ENCODE measurements around the gene IL2RA. TPM values are rescaled to one million over a fixed set of nuclear protein-coding genes. Genes with fewer than 3 reads are reported as not detected.

The IL2RA gene
- total RNA-seq, 3 donors from 2014 or later (not counting 1 experiment from before 2014, with no cell fraction given), result 3.4 to 11.2 (median 3.7) TPM

DNA sequence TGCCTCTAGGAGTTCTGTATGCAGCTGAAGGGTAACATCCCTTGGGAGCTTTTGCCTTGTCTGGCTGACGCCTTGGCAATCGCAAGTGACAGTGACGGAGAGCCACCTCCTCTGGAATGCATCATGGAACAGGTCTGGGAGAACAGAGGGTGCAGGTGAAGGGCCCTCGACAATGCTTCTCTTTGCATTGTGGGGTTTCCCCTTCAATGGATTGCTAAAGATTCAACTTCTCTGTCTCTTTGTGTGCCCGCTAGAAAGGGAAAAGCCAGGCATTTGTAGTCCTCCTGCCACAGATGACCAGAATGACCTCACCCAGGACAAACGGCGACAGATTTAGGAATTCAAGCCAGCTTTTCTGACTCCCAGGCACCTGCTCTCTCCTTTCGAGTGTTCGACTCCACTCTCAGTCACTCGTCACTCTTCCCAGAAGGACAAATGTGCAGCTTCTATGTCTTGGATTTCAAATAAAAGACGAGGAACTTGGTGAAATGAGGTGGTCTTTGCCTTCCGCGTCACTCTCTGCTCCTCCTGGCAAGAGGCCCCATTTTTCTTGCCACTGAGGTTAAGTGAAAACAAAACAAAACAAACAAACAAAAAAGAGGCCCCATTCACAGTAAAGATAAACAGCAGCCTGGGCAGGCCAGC, 26.1 kb downstream of the IL2RA start:
- Histone ChIP-seq H3K27ac (ENCODE audit: low read length) (no peak overlapping the region), H3K36me3 (ENCODE audit: control insufficient read depth, insufficient read depth, low read length) (no peaks in the 10 kb centered on the region), H3K4me1 (ENCODE audit: control insufficient read depth, insufficient read depth, low read length) (peaks cover 20% of the 10 kb centered on the region), H3K4me3 (ENCODE audit: low read length) (no peak overlapping the region), H3K27me3 (ENCODE audit: control insufficient read depth, insufficient read depth, low read length) (peaks cover 3% of the 10 kb centered on the region), H3K9me3 (ENCODE audit: control insufficient read depth, insufficient read depth, low read length) (no peaks in the 10 kb centered on the region)
- Mint-ChIP-seq H3K27ac (no peak overlapping the region), H3K4me3 (no peak overlapping the region), H3K9me3 (no peaks in the 10 kb centered on the region), H3K4me1 (peaks cover 22 to 31% of the 10 kb centered on the region in 2 donors), H3K27me3 (ENCODE audit: low read depth in 2 of 2) (peaks cover 5 to 35% of the 10 kb centered on the region in 2 donors), H3K36me3 (peaks cover 13% of the 10 kb centered on the region)
- ATAC-seq (no peak), DNase-seq (no peak)
- TF ChIP-seq, protein P1, sequence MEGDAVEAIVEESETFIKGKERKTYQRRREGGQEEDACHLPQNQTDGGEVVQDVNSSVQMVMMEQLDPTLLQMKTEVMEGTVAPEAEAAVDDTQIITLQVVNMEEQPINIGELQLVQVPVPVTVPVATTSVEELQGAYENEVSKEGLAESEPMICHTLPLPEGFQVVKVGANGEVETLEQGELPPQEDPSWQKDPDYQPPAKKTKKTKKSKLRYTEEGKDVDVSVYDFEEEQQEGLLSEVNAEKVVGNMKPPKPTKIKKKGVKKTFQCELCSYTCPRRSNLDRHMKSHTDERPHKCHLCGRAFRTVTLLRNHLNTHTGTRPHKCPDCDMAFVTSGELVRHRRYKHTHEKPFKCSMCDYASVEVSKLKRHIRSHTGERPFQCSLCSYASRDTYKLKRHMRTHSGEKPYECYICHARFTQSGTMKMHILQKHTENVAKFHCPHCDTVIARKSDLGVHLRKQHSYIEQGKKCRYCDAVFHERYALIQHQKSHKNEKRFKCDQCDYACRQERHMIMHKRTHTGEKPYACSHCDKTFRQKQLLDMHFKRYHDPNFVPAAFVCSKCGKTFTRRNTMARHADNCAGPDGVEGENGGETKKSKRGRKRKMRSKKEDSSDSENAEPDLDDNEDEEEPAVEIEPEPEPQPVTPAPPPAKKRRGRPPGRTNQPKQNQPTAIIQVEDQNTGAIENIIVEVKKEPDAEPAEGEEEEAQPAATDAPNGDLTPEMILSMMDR (IDR thresholded peaks at IDR 0.05), result no peak
- WGBS (ENCODE audit: insufficient coverage), result 95% methylated on average over 13 of the region's 13 CpGs
- intact Hi-C loops (cut with micrococcal nuclease), result no loop called here

GRCh38 chr10:6035101-6035834, 26.9 kb downstream of the IL2RA start:
- no peak overlapping the region for H3K27ac Mint-ChIP-seq
- intact Hi-C loops (cut with micrococcal nuclease), result no loop called here
- H3K4me3 Mint-ChIP-seq, result no peak overlapping the region
- no peaks in the 10 kb centered on the region for H3K27me3 ChIP-seq (ENCODE audit: control insufficient read depth, insufficient read depth, low read length)
- H3K4me1 Mint-ChIP-seq, result peaks cover 22 to 31% of the 10 kb centered on the region in 2 donors
- no peak for ATAC-seq
- 94% methylated on average over 13 of the region's 13 CpGs for WGBS (ENCODE audit: insufficient coverage)
- peaks cover 20% of the 10 kb centered on the region for H3K4me1 ChIP-seq (ENCODE audit: control insufficient read depth, insufficient read depth, low read length)
- H3K9me3 ChIP-seq (ENCODE audit: control insufficient read depth, insufficient read depth, low read length), result no peaks in the 10 kb centered on the region
- no peak overlapping the region for H3K4me3 ChIP-seq (ENCODE audit: low read length)
- H3K9me3 Mint-ChIP-seq, result peaks cover 4 to 5% of the 10 kb centered on the region in 2 donors
- no peak overlapping the region for H3K27ac ChIP-seq (ENCODE audit: low read length)
- peaks cover 5 to 43% of the 10 kb centered on the region in 2 donors for H3K27me3 Mint-ChIP-seq (ENCODE audit: low read depth in 2 of 2)
- DNase-seq, result no peak
- H3K36me3 Mint-ChIP-seq, result peaks cover 21% of the 10 kb centered on the region
- TF ChIP-seq, protein P1 (IDR thresholded peaks at IDR 0.05), result no peak
- H3K36me3 ChIP-seq (ENCODE audit: control insufficient read depth, insufficient read depth, low read length), result no peaks in the 10 kb centered on the region

DNA sequence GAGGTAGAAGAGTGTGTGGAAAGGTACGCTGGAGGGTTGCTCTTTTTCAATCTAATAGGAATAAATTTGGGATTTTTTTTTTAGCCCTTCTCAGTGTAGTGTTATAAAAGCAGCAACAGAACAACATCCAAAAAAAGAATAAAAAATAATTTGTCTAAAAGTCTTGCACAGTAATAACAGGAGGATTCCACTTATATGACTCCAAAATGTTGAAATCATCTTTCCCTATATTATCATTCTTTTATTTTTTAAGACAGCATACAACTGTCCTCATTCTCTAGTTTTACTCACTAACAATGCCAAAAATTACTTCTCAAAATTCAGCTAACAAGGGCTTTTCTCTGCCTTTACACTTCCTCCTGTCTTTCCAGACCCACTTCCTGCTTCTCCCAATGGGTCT, 27.8 kb downstream of the IL2RA start:
- H3K27me3 Mint-ChIP-seq (ENCODE audit: low read depth in 2 of 2), result peaks cover 2 to 38% of the 10 kb centered on the region in 2 donors
- H3K36me3 Mint-ChIP-seq, result peaks cover 28% of the 10 kb centered on the region
- ATAC-seq (no peak), DNase-seq (no peak)
- peaks cover 4 to 5% of the 10 kb centered on the region in 2 donors for H3K9me3 Mint-ChIP-seq
- peaks cover 22 to 31% of the 10 kb centered on the region in 2 donors for H3K4me1 Mint-ChIP-seq
- Histone ChIP-seq H3K4me3 (ENCODE audit: low read length) (no peak overlapping the region), H3K36me3 (ENCODE audit: control insufficient read depth, insufficient read depth, low read length) (no peaks in the 10 kb centered on the region), H3K27ac (ENCODE audit: low read length) (no peak overlapping the region), H3K9me3 (ENCODE audit: control insufficient read depth, insufficient read depth, low read length) (no peaks in the 10 kb centered on the region), H3K4me1 (ENCODE audit: control insufficient read depth, insufficient read depth, low read length) (peaks cover 20% of the 10 kb centered on the region), H3K27me3 (ENCODE audit: control insufficient read depth, insufficient read depth, low read length) (no peaks in the 10 kb centered on the region)
- TF ChIP-seq, protein P1 (IDR thresholded peaks at IDR 0.05), result no peak
- WGBS (ENCODE audit: insufficient coverage), result 80% methylated on average over 1 of the region's 1 CpG
- no peak overlapping the region for H3K27ac Mint-ChIP-seq
- peak overlapping the region; percentile 17 for H3K4me3 Mint-ChIP-seq
- intact Hi-C loops (cut with micrococcal nuclease), result no loop called here

Data from natural killer cell (primary cell).